ENCODE measurements around the gene PIGU.

DNA sequence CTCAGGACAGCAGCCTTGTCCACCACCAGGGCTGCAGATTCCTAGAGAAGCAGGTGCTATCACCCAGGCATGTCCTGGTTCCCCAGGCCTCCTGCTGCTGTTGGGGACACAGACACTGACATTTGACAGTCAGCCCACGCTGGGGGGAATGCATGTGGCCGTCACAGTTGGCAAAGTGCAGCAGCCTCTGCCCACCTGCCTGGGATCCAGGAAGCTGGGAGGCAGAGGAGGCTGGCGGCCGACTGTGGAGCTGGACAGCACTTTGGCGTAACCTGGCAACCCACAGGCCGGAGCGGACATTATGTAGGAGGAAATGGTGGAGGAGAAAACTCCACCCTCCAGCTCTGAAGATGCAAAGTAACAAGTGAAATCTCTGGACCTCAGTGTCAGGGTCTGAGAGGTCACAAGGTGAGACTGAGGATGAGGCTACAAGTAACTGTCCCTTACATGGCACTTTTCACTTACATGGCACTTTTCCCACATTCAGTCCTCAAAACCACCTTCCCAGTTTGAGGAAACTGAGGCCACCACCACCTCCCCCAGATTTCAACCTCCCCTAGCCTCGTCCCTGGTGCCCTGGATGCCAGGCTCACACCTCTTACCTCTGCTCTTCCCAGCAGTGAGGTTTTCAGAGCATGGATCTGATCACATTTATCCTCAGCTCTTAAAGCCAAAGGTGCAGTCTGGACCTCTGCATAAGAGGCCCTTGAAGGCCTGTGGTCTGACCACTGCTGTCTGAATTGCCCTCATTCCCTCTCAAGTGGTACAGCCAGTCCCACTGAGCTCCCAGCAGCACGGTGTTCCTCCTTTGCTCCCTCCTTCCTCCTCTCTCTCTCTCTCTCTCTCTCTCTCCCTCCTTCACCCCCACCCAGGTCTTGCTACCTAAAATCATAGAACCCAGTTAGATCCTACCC is 109.7 kb downstream of the PIGU start:
- TF ChIP-seq, protein P1, sequence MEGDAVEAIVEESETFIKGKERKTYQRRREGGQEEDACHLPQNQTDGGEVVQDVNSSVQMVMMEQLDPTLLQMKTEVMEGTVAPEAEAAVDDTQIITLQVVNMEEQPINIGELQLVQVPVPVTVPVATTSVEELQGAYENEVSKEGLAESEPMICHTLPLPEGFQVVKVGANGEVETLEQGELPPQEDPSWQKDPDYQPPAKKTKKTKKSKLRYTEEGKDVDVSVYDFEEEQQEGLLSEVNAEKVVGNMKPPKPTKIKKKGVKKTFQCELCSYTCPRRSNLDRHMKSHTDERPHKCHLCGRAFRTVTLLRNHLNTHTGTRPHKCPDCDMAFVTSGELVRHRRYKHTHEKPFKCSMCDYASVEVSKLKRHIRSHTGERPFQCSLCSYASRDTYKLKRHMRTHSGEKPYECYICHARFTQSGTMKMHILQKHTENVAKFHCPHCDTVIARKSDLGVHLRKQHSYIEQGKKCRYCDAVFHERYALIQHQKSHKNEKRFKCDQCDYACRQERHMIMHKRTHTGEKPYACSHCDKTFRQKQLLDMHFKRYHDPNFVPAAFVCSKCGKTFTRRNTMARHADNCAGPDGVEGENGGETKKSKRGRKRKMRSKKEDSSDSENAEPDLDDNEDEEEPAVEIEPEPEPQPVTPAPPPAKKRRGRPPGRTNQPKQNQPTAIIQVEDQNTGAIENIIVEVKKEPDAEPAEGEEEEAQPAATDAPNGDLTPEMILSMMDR (IDR thresholded peaks at IDR 0.05; ENCODE audit: poor library complexity, severe bottlenecking) = no peak
- TF ChIP-seq POLR2AphosphoS5 (IDR thresholded peaks at IDR 0.05) (no peak), EZH2 (IDR thresholded peaks at IDR 0.05; ENCODE audit: borderline replicate concordance, insufficient read depth, low read length, poor library complexity, severe bottlenecking) (no peak), RAD21 (conservative IDR thresholded peaks at IDR 0.05) (no peak), MXI1 (conservative IDR thresholded peaks at IDR 0.05; ENCODE audit: poor library complexity, severe bottlenecking) (no peak), EP300 (conservative IDR thresholded peaks at IDR 0.05; ENCODE audit: poor library complexity, severe bottlenecking) (no peak), SMC3 (conservative IDR thresholded peaks at IDR 0.05; ENCODE audit: poor library complexity) (no peak)
- TF ChIP-seq, protein P2, sequence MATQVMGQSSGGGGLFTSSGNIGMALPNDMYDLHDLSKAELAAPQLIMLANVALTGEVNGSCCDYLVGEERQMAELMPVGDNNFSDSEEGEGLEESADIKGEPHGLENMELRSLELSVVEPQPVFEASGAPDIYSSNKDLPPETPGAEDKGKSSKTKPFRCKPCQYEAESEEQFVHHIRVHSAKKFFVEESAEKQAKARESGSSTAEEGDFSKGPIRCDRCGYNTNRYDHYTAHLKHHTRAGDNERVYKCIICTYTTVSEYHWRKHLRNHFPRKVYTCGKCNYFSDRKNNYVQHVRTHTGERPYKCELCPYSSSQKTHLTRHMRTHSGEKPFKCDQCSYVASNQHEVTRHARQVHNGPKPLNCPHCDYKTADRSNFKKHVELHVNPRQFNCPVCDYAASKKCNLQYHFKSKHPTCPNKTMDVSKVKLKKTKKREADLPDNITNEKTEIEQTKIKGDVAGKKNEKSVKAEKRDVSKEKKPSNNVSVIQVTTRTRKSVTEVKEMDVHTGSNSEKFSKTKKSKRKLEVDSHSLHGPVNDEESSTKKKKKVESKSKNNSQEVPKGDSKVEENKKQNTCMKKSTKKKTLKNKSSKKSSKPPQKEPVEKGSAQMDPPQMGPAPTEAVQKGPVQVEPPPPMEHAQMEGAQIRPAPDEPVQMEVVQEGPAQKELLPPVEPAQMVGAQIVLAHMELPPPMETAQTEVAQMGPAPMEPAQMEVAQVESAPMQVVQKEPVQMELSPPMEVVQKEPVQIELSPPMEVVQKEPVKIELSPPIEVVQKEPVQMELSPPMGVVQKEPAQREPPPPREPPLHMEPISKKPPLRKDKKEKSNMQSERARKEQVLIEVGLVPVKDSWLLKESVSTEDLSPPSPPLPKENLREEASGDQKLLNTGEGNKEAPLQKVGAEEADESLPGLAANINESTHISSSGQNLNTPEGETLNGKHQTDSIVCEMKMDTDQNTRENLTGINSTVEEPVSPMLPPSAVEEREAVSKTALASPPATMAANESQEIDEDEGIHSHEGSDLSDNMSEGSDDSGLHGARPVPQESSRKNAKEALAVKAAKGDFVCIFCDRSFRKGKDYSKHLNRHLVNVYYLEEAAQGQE (IDR thresholded peaks at IDR 0.05; ENCODE audit: borderline replicate concordance) = no peak
